Motor neuron (in vitro differentiated cells): ENCODE data around the gene TMEM25. TPM values are rescaled to one million over a fixed set of nuclear protein-coding genes. Genes with fewer than 3 reads are reported as not detected.
"Not testable (repeated sequence)": the region's sequence is repeated elsewhere in the genome, so short reads cannot be mapped to it uniquely, and the experiment has no call there.

Source experiments
- ATAC-seq, 8 experiments: fragments of 200-7000 bp; cut with Tn5 transposase; replicated peaks in 6 of 8; 2 replicates each; pipeline ENCODE4 v1.8.0; 2021; ENCODE audit warnings: mild to moderate bottlenecking in 8 of 8, moderate library complexity in 8 of 8
- H3K27ac ChIP-seq, 2 donors: fragments of 250-450 bp; sonication (Bioruptor Pico); 2 replicates each; pipeline ENCODE4 v1.9.0; 2021; ENCODE audit warnings: antibody characterized with exemption in 2 of 2, mild to moderate bottlenecking in 2 of 2, moderate library complexity in 1 of 2
- H3K4me1 ChIP-seq, 2 donors: fragments of 250-450 bp; sonication (Bioruptor Pico); replicated peaks in 1 of 2; 2 replicates each; pipeline ENCODE4 v1.6.1; 2021; ENCODE audit warnings: antibody characterized with exemption in 2 of 2, mild to moderate bottlenecking in 2 of 2, moderate library complexity in 1 of 2
- H3K4me3 ChIP-seq, 5 donors: fragments of 250-450 bp; sonication (Bioruptor Pico); 2 replicates each; pipeline ENCODE4 v1.9.0; 2021; ENCODE audit warnings: antibody characterized with exemption in 5 of 5, mild to moderate bottlenecking in 5 of 5, moderate library complexity in 4 of 5
- WGBS, 10 experiments: fragments of 450-650 bp; shearing (Covaris generic); methylation state at CpG; one replicate each; pipeline ENCODE4 v1.0.0; 2022; 5-methylcytosine and 5-hydroxymethylcytosine counted together
- in situ Hi-C, 9 experiments: fragments of 400-800 bp; cut with MboI; loops; one replicate each; pipeline ENCODE4 v1.15.0; 2021; ENCODE audit warnings: low sequenced_read_pairs in 9 of 9, low pct_unique_long_range_greater_than_20kb in 2 of 9; ENCODE audit not compliant: unreplicated experiment in 9 of 9
- total RNA-seq, 8 experiments: library from RNA; unstranded; fragments of 300-600 nt; gene quantifications; 2 replicates each; pipeline versions ENCODE4 v1.2.3 to v1.2.4, GENCODE V29; 2022

The TMEM25 gene
- 10 to 100 TPM in 7 of 8 experiments, 1 to 10 TPM in 1; 2.4 to 33.7 (median 24.0) TPM for total RNA-seq

- in situ Hi-C loops = no loop called here
- peaks cover 12 to 15% of the 10 kb centered on the region in 2 donors for H3K4me1 ChIP-seq
- WGBS, 10 experiments = 0 to 19% (median 4%) methylated on average over 1 to 8 of the region's 94 CpGs; no CpG with 5 or more reads in 6 of the 10 experiments
- peak; percentile 72 to 90 (median 86) for ATAC-seq
- peak within 1 kb of the TSS; percentile 65 to 77 for H3K27ac ChIP-seq
- H3K4me3 ChIP-seq = peak within 1 kb of the TSS; percentile 82 to 100 (median 93)
Measured at GRCh38 chr11:118530683-118531596, at the start of gene TMEM25. TSS of gene TMEM25 (plus strand) at chr11:118531192. CDS start at chr11:118531802, 610 bp downstream.

GRCh38 chr11:118481238-118481637 lies 49.8 kb upstream of the TMEM25 start:
- H3K4me1 ChIP-seq, H3K4me3 ChIP-seq, H3K27ac ChIP-seq, ATAC-seq: not testable (repeated sequence)
- WGBS, 10 experiments = 89 to 100% (median 100%) methylated on average over 1 of the region's 1 CpG; no CpG with 5 or more reads in 3 of the 10 experiments
- in situ Hi-C loops = loop anchor here in 5 of 9 experiments (25.0 kb wide), 1 partner anchor 94 kb away; no protein-coding TSS in a partner anchor

- Histone ChIP-seq H3K27ac (no peak overlapping the region), H3K4me3 (no peak overlapping the region), H3K4me1 (no peaks in the 10 kb centered on the region)
- ATAC-seq = no peak
- 84 to 100% (median 100%) methylated on average over 1 to 3 of the region's 3 CpGs; no CpG with 5 or more reads in 2 of the 10 experiments for WGBS, 10 experiments
- in situ Hi-C loops = loop anchor here in 5 of 9 experiments (25.0 kb wide), 1 partner anchor 97 kb away; no protein-coding TSS in a partner anchor
Measured at GRCh38 chr11:118484405-118484804, 46.6 kb upstream of the TMEM25 start.

- Histone ChIP-seq H3K4me1 (no peaks in the 10 kb centered on the region), H3K27ac (no peak overlapping the region), H3K4me3 (no peak overlapping the region)
- in situ Hi-C loops = loop anchor here in 5 of 9 experiments (25.0 kb wide), 1 partner anchor 98 kb away; no protein-coding TSS in a partner anchor
- no peak for ATAC-seq
Measured at GRCh38 chr11:118485273-118485672, 45.7 kb upstream of the TMEM25 start.

- WGBS, 10 experiments = 0 to 80% (median 15%) methylated on average over 1 to 7 of the region's 7 CpGs
- no peak overlapping the region for H3K27ac ChIP-seq
- ATAC-seq = peak in 6 of 8 experiments; percentile 26 to 77 (median 48)
- in situ Hi-C loops = loop anchor here in 5 of 9 experiments (25.0 kb wide), 1 partner anchor 101 kb away; no protein-coding TSS in a partner anchor
- H3K4me1 ChIP-seq = no peaks in the 10 kb centered on the region
- no peak overlapping the region for H3K4me3 ChIP-seq
Measured at GRCh38 chr11:118488480-118489109, 42.4 kb upstream of the TMEM25 start.

GRCh38 chr11:118491041-118491440 lies 40.0 kb upstream of the TMEM25 start:
- no peak for ATAC-seq
- in situ Hi-C loops = loop anchor here in 8 of 9 experiments (10.0 to 25.0 kb wide), 4 partner anchors 86 to 116 kb away; partner anchors contain the start of gene ATP5MG (in 1 of the 8)
- Histone ChIP-seq H3K4me3 (no peak overlapping the region), H3K4me1 (no peaks in the 10 kb centered on the region), H3K27ac (no peak overlapping the region)
- 73 to 100% (median 86%) methylated on average over 2 to 4 of the region's 4 CpGs; no CpG with 5 or more reads in 2 of the 10 experiments for WGBS, 10 experiments

GRCh38 chr11:118497831-118498230 lies 33.2 kb upstream of the TMEM25 start:
- in situ Hi-C loops = loop anchor here in 8 of 9 experiments (10.0 to 25.0 kb wide), 4 partner anchors 93 to 123 kb away; partner anchors contain the start of gene ATP5MG (in 1 of the 8)
- Histone ChIP-seq H3K4me3 (no peak overlapping the region), H3K27ac (no peak overlapping the region), H3K4me1 (no peaks in the 10 kb centered on the region)
- ATAC-seq = peak in 2 of 8 experiments; percentile 54 to 62
- WGBS, 10 experiments = 7 to 100% (median 91%) methylated on average over 1 to 4 of the region's 4 CpGs; no CpG with 5 or more reads in 1 of the 10 experiments

GRCh38 chr11:118503216-118503615 lies 27.8 kb upstream of the TMEM25 start:
- WGBS, 10 experiments = 52 to 100% (median 100%) methylated on average over 1 to 3 of the region's 3 CpGs; no CpG with 5 or more reads in 4 of the 10 experiments
- in situ Hi-C loops = no loop called here
- ATAC-seq = no peak

GRCh38 chr11:118511601-118512000 lies 19.4 kb upstream of the TMEM25 start:
- ATAC-seq = no peak
- in situ Hi-C loops = no loop called here
- Histone ChIP-seq H3K4me1 (no peaks in the 10 kb centered on the region), H3K4me3 (no peak overlapping the region), H3K27ac (no peak overlapping the region)
- 60 to 100% (median 83%) methylated on average over 1 to 5 of the region's 5 CpGs; no CpG with 5 or more reads in 1 of the 10 experiments for WGBS, 10 experiments

More at GRCh38 chr11:118503216-118503615, 27.8 kb upstream of the TMEM25 start:
- no peak overlapping the region for H3K27ac ChIP-seq
- H3K4me1 ChIP-seq = no peaks in the 10 kb centered on the region
- no peak overlapping the region for H3K4me3 ChIP-seq

- in situ Hi-C loops = no loop called here
Measured at GRCh38 chr11:118514103-118514502, 16.9 kb upstream of the TMEM25 start.

GRCh38 chr11:118519549-118519948 lies 11.4 kb upstream of the TMEM25 start:
- H3K4me1 ChIP-seq = no peaks in the 10 kb centered on the region
- no peak for ATAC-seq
- in situ Hi-C loops = no loop called here
- no peak overlapping the region for H3K4me3 ChIP-seq
- no peak overlapping the region for H3K27ac ChIP-seq
- 80 to 100% (median 91%) methylated on average over 1 to 5 of the region's 6 CpGs for WGBS, 10 experiments

More at GRCh38 chr11:118514103-118514502, 16.9 kb upstream of the TMEM25 start:
- no peak overlapping the region for H3K4me3 ChIP-seq
- no peak overlapping the region for H3K27ac ChIP-seq
- WGBS, 10 experiments = 80 to 100% (median 94%) methylated on average over 1 to 7 of the region's 7 CpGs; no CpG with 5 or more reads in 1 of the 10 experiments
- no peak for ATAC-seq
- H3K4me1 ChIP-seq = no peaks in the 10 kb centered on the region

- no peak overlapping the region for H3K27ac ChIP-seq
- 77 to 100% (median 91%) methylated on average over 1 to 10 of the region's 13 CpGs; no CpG with 5 or more reads in 1 of the 10 experiments for WGBS, 10 experiments
- no peaks in the 10 kb centered on the region for H3K4me1 ChIP-seq
- no peak overlapping the region for H3K4me3 ChIP-seq
- peak in 2 of 8 experiments; percentile 9 to 26 for ATAC-seq
- in situ Hi-C loops = no loop called here
Measured at GRCh38 chr11:118521892-118522311, 9.1 kb upstream of the TMEM25 start.
